Esophagus mucosa (tissue), 1 donor: ENCODE measurements around the gene SMIM24. TPM values are rescaled to one million over a fixed set of nuclear protein-coding genes. Genes with fewer than 3 reads are reported as not detected.

Source experiments
- ATAC-seq: fragments of 200-7000 bp; cut with Tn5 transposase; one replicate; pipeline ENCODE4 v1.9.1; 2020
- total RNA-seq: library from RNA; stranded (reverse); gene quantifications from one replicate; pipeline ENCODE4 v1.2.4, GENCODE V29; 2023
- donor health status: DM: yes; HTN: yes; CAD: no.

Gene SMIM24
- total RNA-seq, 1 donor from 2014 or later = not detected

- peak; percentile 37 for ATAC-seq
These were observed 8.2 kb downstream of the SMIM24 start for GRCh38 chr19:3471954-3472655.

- no peak for ATAC-seq
These were observed 9.7 kb downstream of the SMIM24 start for GRCh38 chr19:3470500-3471128.

DNA sequence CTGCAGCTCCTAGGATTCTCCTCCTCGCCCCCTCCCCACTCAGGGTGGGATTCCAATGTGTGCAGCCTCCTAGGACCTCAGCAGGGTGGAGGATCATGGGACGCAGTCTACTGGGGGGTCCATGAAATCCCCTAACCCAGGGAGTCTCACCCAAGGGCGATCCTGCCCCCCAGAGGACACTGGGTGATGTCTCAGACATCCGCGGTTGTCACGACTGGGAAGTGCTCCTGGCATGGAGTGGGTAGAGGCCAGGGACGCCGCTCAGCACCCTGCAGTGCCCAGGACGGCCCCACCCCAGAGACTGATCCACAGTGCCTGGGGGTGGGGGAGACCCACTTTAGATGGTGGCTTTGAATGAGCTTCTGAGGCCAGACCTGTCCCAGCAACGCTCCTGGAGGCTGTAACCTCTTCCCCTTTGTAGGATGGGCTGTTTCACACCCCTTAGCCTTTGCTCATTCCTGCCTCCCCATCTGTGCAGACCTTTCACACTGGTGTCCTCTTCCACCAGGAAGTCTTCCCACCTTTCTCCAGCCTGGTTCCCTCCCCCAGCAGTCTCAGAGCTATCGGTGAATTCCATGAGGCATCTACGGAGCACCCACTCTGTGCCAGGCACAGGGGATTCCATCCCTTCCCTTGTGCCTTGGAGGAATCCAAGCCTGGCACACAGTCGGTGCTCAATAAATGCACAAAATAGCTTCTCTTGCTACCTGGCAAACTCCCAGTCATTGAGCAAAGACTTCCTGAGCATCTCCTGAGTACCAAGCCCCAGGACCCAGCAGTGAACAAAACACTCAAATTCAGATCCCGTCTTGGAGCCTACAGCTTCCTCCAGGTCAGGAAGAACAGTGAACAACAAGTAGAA lies 10.5 kb downstream of the SMIM24 start:
- peak; percentile 18 for ATAC-seq

DNA sequence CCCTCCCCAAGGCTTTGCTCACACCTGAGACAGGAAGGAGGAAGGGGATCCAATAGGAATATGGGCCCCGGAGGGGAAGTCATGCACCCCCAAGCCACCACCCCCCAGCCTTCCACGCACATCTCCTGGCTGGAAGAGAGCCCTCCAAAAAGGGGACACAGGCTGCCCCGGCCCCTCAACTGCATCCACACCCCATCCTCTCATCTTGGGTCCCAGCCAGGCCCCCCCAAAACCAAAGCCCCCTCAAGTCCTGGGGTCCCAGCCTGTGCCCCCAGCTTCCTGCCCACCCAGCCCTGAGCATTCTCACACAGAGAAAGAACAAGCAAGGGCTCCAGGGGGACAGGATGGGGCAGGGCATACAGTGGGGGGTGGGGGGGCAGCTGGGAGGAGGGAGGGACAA lies 12.1 kb downstream of the SMIM24 start:
- no peak for ATAC-seq

- no peak for ATAC-seq
These were observed 12.7 kb downstream of the SMIM24 start for GRCh38 chr19:3467437-3468198.

DNA sequence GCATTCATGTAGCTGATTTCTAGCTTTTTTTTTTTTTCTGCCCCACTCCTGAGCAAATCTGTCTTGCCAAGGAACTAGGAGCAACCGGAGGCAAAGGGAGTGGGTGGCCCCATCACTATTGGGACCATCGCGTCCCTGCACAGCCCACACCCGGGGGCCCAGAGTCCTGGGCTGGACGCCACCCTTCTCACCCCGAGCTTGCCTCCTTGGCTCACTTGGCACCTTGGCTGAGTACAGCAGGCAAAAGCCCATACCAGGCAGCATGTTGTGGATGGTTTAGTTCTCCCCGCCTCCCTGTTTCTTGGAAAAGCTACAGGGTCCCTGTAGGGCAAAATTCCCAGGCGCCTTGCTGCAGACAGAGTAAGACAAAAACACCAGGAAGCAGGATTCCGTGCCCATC lies 13.7 kb downstream of the SMIM24 start:
- ATAC-seq = no peak

GRCh38 chr19:3465552-3465951 lies 14.8 kb downstream of the SMIM24 start:
- no peak for ATAC-seq

DNA sequence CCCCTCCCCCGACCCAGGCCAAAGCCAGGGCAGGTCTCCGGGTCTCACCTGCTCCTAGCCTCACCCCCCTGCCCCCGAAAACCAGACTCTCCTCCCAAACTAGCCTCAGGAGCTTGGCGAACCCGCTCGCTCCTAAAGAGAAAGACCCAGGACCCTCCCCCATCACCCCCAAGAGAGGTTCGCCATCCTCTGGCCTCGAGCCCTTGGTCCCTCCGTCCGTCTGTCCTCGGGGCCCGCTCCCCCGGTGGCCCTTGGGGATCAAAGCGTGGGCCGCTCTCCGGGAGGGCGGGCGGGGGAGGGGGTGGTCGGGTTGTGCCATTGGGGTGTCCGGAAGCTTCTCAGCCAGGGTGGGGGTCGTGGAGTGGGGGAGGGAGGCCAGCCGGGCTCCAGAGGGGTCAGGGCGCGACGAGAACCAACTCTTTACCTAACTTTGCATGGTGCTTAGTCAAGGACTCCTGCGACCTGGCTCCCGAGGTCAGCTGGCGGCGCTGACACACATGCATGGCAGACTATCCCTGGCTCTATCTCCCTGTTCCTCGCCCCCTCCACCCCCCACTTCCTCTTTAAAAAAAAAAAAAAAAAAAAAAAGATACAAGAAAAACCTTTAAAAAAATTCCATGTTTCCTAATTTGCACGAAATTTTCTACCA lies 15.6 kb downstream of the SMIM24 start:
- no peak for ATAC-seq

GRCh38 chr19:3463714-3464586 lies 16.4 kb downstream of the SMIM24 start:
- no peak for ATAC-seq

- ATAC-seq = no peak
These were observed 17.2 kb downstream of the SMIM24 start for GRCh38 chr19:3462991-3463713.

- ATAC-seq = no peak
These were observed 20.3 kb downstream of the SMIM24 start for GRCh38 chr19:3459965-3460582.

GRCh38 chr19:3459089-3459881 lies 21.0 kb downstream of the SMIM24 start:
- peak; percentile 44 for ATAC-seq

DNA sequence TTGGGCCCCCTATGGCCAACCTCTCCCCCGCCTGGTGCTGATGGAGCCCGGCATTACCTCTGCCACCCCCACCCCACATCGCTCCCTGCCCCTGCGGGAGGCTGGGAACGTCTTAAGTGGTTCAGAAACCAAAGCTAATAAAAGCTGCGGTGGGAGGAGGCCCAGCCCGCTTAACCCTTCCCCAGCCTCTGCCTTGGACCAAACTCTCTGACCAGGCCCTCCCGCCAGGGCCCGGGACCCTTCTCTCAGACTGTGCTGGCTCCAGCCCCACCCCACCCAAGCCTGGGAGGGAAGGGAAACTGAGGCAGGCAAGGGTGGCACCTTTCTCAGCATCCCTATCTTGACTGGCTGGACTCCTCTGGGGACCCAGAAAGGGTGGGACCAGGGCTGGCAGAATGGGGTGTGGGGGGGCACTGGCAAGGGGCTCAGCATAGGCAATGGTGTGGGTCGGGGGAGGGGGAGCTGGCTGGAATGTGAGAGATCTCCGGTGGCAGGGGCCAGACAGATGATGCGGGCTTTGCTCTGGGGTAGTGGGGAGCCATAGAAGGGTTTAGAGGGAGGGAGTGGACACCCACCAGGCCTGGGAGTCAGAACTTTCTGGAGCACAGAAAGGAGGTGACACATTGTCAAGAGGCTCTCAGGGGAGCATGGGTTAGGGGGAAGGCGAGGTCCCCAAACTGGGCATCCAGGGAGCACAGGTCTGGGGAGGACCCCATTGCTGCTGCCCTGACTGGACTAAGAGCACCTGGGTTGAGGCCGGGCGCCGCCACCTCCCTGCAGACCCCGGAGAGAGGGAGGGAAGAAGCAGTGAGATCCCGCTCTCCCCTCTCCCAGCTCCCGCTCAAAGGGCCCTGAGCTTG lies 21.9 kb downstream of the SMIM24 start:
- ATAC-seq = no peak

- ATAC-seq = peak; percentile 10
These were observed 22.6 kb downstream of the SMIM24 start for GRCh38 chr19:3457528-3458228.

DNA sequence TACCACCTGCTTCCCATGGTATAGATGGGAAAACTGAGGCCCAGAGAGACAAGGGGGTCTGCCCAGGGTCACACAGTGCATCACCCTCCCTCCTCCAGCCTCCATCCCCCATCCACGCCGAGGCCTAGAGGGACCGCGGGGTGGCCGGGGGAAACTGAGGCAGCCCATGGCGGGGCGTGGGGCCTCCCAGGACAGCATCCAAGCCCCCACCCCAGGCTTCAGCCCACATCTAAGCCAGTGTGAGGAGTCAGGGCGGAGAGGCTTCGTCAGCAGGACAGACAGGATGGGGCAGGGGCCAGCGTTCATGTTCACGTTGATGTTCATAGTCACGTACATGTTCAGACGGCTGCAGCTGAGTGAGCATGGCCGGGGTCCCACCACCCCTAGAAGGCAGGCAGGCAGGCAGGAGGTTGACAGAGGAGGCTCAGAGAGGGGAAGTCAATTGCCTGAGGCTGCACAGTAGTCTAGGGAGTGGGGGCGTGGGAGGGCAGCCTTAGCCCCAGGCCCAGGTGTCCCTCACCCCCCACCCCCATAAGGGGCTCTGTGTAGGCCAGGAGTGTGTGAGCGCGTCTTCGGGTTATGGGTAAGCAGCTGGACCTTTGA lies 23.3 kb downstream of the SMIM24 start:
- ATAC-seq = peak; percentile 3

DNA sequence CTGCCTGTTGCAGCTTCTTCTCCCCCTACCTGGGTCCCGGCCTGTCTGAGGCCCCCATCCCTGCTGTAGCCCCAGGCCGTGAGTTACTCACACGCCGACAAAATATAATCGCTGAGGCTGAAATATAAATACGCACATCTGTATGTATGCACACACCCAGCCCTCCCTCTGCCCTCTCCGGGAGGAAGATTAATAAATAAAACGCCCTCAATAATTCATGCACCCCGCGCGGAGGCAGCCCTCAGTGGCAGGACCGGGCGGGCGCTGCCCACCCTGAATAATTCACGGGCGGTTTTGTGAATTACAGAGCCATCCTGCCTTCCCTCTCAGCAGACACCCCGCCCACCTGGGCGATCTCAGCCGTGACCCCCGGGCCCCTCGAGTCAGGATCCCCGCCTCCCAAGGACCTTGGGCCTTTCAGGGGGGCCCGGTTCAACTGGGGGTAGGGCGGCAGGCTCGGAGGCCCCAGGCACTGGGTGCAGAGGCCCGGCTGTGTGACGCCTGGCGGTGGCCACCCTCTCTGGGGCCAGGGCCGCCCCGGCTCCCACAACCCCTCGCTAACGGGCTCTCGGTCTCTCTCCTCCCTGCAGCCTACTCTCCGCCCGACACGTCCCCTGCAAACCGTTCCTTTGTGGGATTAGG lies 24.2 kb downstream of the SMIM24 start:
- ATAC-seq = no peak
